HUES6 (cell line): Measurements from ENCODE around the gene LRP6.

ENCODE experiments used
- H3K27ac ChIP-seq: 2 replicates; pipeline ENCODE4 v1.7.0; 2013; ENCODE audit warnings: low read depth, mild to moderate bottlenecking, low read length, inconsistent platforms
- H3K27me3 ChIP-seq: 2 replicates; pipeline ENCODE4 v1.6.1; 2013; ENCODE audit warnings: low read length; ENCODE audit not compliant: control insufficient read depth, insufficient read depth
- H3K36me3 ChIP-seq: 2 replicates; pipeline ENCODE4 v1.6.1; 2013; ENCODE audit warnings: low read length; ENCODE audit not compliant: control insufficient read depth, insufficient read depth
- H3K4me1 ChIP-seq: 2 replicates; pipeline ENCODE4 v1.6.1; 2013; ENCODE audit warnings: low read length; ENCODE audit not compliant: control insufficient read depth, insufficient read depth
- H3K4me3 ChIP-seq: 2 replicates; pipeline ENCODE4 v1.5.1; 2013; ENCODE audit warnings: low read depth, low read length
- H3K9ac ChIP-seq: one replicate; pipeline ENCODE4 v1.6.1; 2013; ENCODE audit warnings: mild to moderate bottlenecking, low read length
- H3K9me3 ChIP-seq: 2 replicates; pipeline ENCODE4 v1.6.1; 2013; ENCODE audit warnings: low read depth, low read length; ENCODE audit not compliant: control insufficient read depth, insufficient read depth

LRP6 gene

GRCh38 chr12:12238605-12239004 is 28.2 kb downstream of the LRP6 start:
- peaks cover 3% of the 10 kb centered on the region; the same call in 1 of the 2 replicates for H3K9me3 ChIP-seq

DNA sequence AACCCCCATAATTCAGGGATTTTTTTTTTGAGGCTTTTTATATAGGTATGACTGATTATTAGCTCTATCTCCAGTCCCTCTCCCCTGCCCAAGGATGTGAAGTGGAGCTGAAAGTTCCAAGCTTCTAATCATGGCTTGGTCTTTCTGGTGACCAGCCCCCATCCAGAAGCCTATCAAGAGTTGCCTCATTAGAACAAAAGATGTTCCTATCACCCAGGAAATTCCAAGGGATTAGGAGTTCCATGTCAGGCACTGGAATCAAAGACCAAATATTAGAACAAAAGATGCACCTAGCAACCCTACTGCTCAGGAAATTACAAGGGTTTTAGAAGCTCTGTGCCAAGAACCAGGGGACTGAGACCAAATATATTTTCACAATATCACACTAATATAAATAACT is 29.9 kb downstream of the LRP6 start:
- Histone ChIP-seq H3K36me3 (no peaks in the 10 kb centered on the region), H3K27ac (no peak overlapping the region), H3K9me3 (peaks cover 3% of the 10 kb centered on the region; the same call in 1 of the 2 replicates), H3K9ac (no peak overlapping the region), H3K4me1 (no peaks in the 10 kb centered on the region), H3K27me3 (no peaks in the 10 kb centered on the region), H3K4me3 (no peak overlapping the region)

More at GRCh38 chr12:12238605-12239004, 28.2 kb downstream of the LRP6 start:
- Histone ChIP-seq H3K27ac (no peak overlapping the region), H3K27me3 (no peaks in the 10 kb centered on the region), H3K9ac (no peak overlapping the region), H3K36me3 (0 out of 2 replicates have a peak, but pooled peaks cover 2% of the 10 kb centered on the region), H3K4me1 (no peaks in the 10 kb centered on the region), H3K4me3 (no peak overlapping the region)

DNA sequence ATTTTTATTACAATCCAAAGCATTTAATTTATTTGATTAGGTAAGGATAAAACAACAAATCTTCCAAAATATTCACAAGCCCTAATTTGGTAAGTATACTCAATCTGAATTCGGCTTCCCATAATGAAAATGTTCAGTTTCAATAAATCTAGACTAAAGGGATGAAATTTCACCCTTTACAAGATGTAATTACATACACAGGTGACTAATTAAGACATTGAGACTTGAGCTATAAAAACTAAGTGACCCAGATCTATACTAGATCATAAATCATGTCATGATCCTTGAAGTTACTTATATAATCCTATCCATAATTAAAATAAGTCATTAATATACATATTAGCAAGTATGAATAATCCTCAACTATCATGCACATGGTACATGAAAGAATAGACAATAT is 36.6 kb downstream of the LRP6 start:
- no peaks in the 10 kb centered on the region for H3K36me3 ChIP-seq
- H3K4me3 ChIP-seq = no peak overlapping the region
- H3K4me1 ChIP-seq = peaks cover 17% of the 10 kb centered on the region
- no peak overlapping the region for H3K27ac ChIP-seq
- no peaks in the 10 kb centered on the region for H3K9me3 ChIP-seq
- H3K27me3 ChIP-seq = no peaks in the 10 kb centered on the region
- H3K9ac ChIP-seq = no peak overlapping the region

GRCh38 chr12:12229556-12230092 is 37.2 kb downstream of the LRP6 start:
- Histone ChIP-seq H3K9ac (no peak overlapping the region), H3K36me3 (no peaks in the 10 kb centered on the region), H3K27ac (no peak overlapping the region), H3K4me3 (no peak overlapping the region), H3K4me1 (peaks cover 17% of the 10 kb centered on the region), H3K9me3 (no peaks in the 10 kb centered on the region), H3K27me3 (no peaks in the 10 kb centered on the region)

- Histone ChIP-seq H3K9ac (no peak overlapping the region), H3K36me3 (no peaks in the 10 kb centered on the region), H3K27ac (no peak overlapping the region), H3K4me3 (no peak overlapping the region), H3K9me3 (no peaks in the 10 kb centered on the region), H3K4me1 (peaks cover 17% of the 10 kb centered on the region), H3K27me3 (no peaks in the 10 kb centered on the region)
Measured at GRCh38 chr12:12228402-12228801, 38.4 kb downstream of the LRP6 start.

DNA sequence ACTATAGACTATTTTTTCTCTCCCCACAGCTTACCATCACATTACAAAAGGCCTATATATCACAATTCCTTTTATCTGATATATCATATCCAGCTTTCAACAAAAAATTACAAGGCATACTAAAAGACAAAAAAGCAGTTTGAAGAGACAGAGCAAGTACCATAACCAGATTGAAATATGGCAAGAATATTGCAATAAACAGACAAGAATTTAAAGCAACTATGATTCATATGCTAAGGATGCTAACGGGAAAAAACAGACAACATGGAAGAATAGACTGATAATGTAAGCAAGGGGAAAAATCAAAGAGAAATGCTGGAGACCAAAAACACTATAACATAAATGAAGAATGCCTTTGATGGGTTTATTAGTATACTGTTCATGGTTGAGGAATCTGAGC is 40.7 kb downstream of the LRP6 start:
- Histone ChIP-seq H3K4me3 (no peak overlapping the region), H3K27ac (no peak overlapping the region), H3K4me1 (peaks cover 20% of the 10 kb centered on the region), H3K27me3 (no peaks in the 10 kb centered on the region), H3K9ac (no peak overlapping the region), H3K9me3 (no peaks in the 10 kb centered on the region), H3K36me3 (no peaks in the 10 kb centered on the region)

- H3K4me3 ChIP-seq = no peak overlapping the region
- peaks cover 23% of the 10 kb centered on the region for H3K4me1 ChIP-seq
- no peak overlapping the region for H3K27ac ChIP-seq
- H3K9ac ChIP-seq = no peak overlapping the region
- no peaks in the 10 kb centered on the region for H3K27me3 ChIP-seq
- H3K9me3 ChIP-seq = no peaks in the 10 kb centered on the region
- H3K36me3 ChIP-seq = no peaks in the 10 kb centered on the region
Measured at GRCh38 chr12:12224240-12224940, 42.5 kb downstream of the LRP6 start.

- no peaks in the 10 kb centered on the region for H3K27me3 ChIP-seq
- H3K9ac ChIP-seq = no peak overlapping the region
- H3K36me3 ChIP-seq = no peaks in the 10 kb centered on the region
- H3K27ac ChIP-seq = no peak overlapping the region
- no peaks in the 10 kb centered on the region for H3K9me3 ChIP-seq
- H3K4me1 ChIP-seq = peaks cover 22% of the 10 kb centered on the region
- no peak overlapping the region for H3K4me3 ChIP-seq
Measured at GRCh38 chr12:12221560-12221959, 45.3 kb downstream of the LRP6 start.

- Histone ChIP-seq H3K9ac (no peak overlapping the region), H3K36me3 (no peaks in the 10 kb centered on the region), H3K4me1 (peaks cover 28% of the 10 kb centered on the region), H3K9me3 (no peaks in the 10 kb centered on the region), H3K27me3 (no peaks in the 10 kb centered on the region), H3K4me3 (no peak overlapping the region), H3K27ac (no peak overlapping the region)
Measured at GRCh38 chr12:12219664-12220063, 47.2 kb downstream of the LRP6 start.

DNA sequence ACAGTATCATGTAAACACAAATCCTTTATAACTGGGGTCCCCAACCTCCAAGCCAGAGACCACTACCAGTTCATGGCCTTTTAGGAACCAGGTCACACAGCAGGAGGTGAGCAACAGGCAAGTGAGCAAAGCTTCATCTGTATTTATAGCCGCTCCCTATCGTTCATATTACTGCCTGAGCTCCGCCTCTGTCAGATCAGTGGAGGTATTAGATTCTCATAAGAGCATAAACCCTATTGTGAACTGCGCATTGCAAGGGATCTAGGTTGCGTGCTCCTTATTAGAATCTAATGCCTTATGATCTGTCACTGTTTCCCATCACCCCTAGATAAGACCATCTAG is 49.9 kb downstream of the LRP6 start:
- no peaks in the 10 kb centered on the region for H3K36me3 ChIP-seq
- no peak overlapping the region for H3K9ac ChIP-seq
- no peaks in the 10 kb centered on the region for H3K27me3 ChIP-seq
- no peak overlapping the region for H3K27ac ChIP-seq
- no peak overlapping the region for H3K4me3 ChIP-seq
- no peaks in the 10 kb centered on the region for H3K9me3 ChIP-seq
- H3K4me1 ChIP-seq = peaks cover 32% of the 10 kb centered on the region

DNA sequence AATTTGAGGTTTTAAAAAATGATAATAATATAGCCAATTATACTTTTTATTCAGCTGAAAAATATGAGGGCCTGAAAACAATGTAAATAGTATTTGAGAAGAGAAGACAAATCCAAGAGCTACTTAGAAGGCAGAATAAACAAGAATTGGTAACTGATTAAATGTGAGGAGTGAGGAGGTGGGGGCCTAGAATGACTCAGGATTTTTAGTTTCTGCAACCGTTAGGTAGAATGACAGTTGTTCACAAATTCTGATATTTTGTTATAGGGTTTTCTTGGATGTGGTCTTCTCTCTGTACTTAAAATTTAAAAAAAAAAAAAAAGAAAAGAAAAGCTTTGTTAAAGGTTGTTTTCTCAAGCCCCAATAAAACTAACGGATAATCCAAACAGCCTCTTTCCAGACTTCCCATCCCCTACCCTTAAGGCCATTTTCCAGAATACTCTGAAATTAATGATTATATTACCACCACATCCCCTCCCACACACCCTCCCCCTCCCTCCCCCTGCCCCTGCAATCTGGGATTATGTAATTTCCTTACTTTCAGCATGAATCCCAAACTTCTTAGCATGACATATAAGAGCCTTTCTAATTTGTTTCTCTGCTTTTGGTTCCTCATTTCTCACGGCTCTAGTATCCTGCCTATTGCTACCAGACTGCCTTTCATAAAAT is 50.4 kb downstream of the LRP6 start:
- peaks cover 29% of the 10 kb centered on the region for H3K4me1 ChIP-seq

More for the DNA sequence above, 50.4 kb downstream of the LRP6 start:
- Histone ChIP-seq H3K27me3 (no peaks in the 10 kb centered on the region), H3K9me3 (no peaks in the 10 kb centered on the region), H3K9ac (no peak overlapping the region), H3K36me3 (no peaks in the 10 kb centered on the region), H3K4me3 (no peak overlapping the region), H3K27ac (peak overlapping the region; percentile 39; the same call in 1 of the 2 replicates)
